Smooth muscle cell (in vitro differentiated cells): Measurements from ENCODE around the gene MYO10. TPM values are rescaled to one million over a fixed set of nuclear protein-coding genes. Genes with fewer than 3 reads are reported as not detected.

Experiments
- DNase-seq: peaks from one replicate; lab custom pipeline; 2025; ENCODE audit not compliant: unreplicated experiment; lab: John Stamatoyannopoulos, UW
- H2AFZ ChIP-seq: fragments of 200-600 bp; sonication (generic); 2 replicates; pipeline ENCODE4 v1.6.0; 2016; ENCODE audit warnings: antibody characterized with exemption, low read depth, mild to moderate bottlenecking
- H3F3A ChIP-seq: fragments of 200-600 bp; sonication (generic); 2 replicates; pipeline ENCODE4 v1.6.0; 2017; ENCODE audit warnings: antibody characterized with exemption, low read depth
- H3K27ac ChIP-seq: fragments of 200-600 bp; sonication (generic); 2 replicates; pipeline ENCODE4 v1.5.1; 2016; ENCODE audit warnings: low read depth, mild to moderate bottlenecking
- H3K27me3 ChIP-seq: fragments of 200-600 bp; sonication (generic); 2 replicates; pipeline ENCODE4 v1.6.1; 2016; ENCODE audit warnings: low read depth, mild to moderate bottlenecking
- H3K36me3 ChIP-seq: fragments of 200-600 bp; sonication (generic); 2 replicates; pipeline ENCODE4 v1.5.1; 2016; ENCODE audit warnings: low read depth
- H3K4me1 ChIP-seq: fragments of 200-600 bp; sonication (generic); 2 replicates; pipeline ENCODE4 v1.5.1; 2016; ENCODE audit warnings: low read depth
- H3K4me2 ChIP-seq: fragments of 200-600 bp; sonication (generic); 2 replicates; pipeline ENCODE4 v1.6.0; 2016; ENCODE audit warnings: mild to moderate bottlenecking
- H3K4me3 ChIP-seq: fragments of 200-600 bp; sonication (generic); 2 replicates; pipeline ENCODE4 v1.5.1; 2016; ENCODE audit warnings: mild to moderate bottlenecking
- H3K79me2 ChIP-seq: fragments of 200-600 bp; sonication (generic); 2 replicates; pipeline ENCODE4 v1.6.0; 2016; ENCODE audit warnings: low read depth, mild to moderate bottlenecking
- H3K9ac ChIP-seq: fragments of 200-600 bp; sonication (generic); 2 replicates; pipeline ENCODE4 v1.6.0; 2016; ENCODE audit warnings: low read depth
- H3K9me3 ChIP-seq: fragments of 200-600 bp; sonication (generic); replicated peaks from 2 replicates; pipeline ENCODE4 v1.5.1; 2016; ENCODE audit warnings: low read depth
- H4K20me1 ChIP-seq: fragments of 200-600 bp; sonication (generic); 2 replicates; pipeline ENCODE4 v1.6.0; 2016; ENCODE audit warnings: low read depth
- WGBS: methylation state at CpG from one replicate; pipeline ENCODE4 v1.1.7; 2016; ENCODE audit warnings: low lambda C conversion rate; 5-methylcytosine and 5-hydroxymethylcytosine counted together
- polyA plus RNA-seq: library from polyadenylated mRNA; unstranded; fragments of >200 nt; fragmentation: Nextera tagmentation; extraction: Ambion mirVana; gene quantifications from 2 replicates; pipeline ENCODE4 v1.2.1, GENCODE V29; 2016
- total RNA-seq: library from RNA; depleted of rRNA; stranded (reverse); fragments of >200 nt; gene quantifications from 2 replicates; pipeline ENCODE4 v1.2.3, GENCODE V29; 2014
- TF ChIP-seq, protein P1 (sequence below): fragments of 200-600 bp; sonication (generic); IDR thresholded peaks from 2 replicates; pipeline ENCODE4 v1.5.1; 2017; ENCODE audit warnings: borderline replicate concordance, mild to moderate bottlenecking, antibody characterized with exemption; ENCODE audit not compliant: insufficient read depth, poor library complexity, severe bottlenecking

Gene MYO10
- total and polyA plus RNA-seq, 2 experiments from 2014 or later: 76.4 to 96.8 TPM

DNA sequence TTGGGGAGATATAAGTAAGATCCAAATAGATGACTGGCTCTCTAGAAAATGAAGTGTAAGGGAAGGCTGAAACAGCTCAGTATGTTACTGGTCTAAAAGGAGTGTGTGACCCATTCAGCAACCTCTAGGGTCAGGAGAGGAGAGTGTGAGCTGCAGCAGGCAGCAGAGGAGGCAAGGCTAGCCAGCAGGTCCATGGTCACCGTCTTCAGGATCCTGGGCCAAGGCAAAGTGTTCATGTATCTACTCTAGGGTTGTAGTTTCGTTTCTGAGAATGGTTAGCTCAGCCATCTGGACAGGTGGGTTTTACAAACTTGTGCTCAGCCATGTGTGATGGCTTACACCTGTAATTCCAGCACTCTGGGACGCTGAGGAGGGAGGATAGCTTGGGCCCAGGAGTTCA lies 13.7 kb downstream of the MYO10 start:
- Histone ChIP-seq H4K20me1 (peaks cover 100% of the 10 kb centered on the region), H3F3A (peaks cover 1% of the 10 kb centered on the region), H3K27me3 (no peaks in the 10 kb centered on the region), H3K36me3 (no peaks in the 10 kb centered on the region), H2AFZ (no peak overlapping the region), H3K4me3 (no peak overlapping the region), H3K9me3 (no peaks in the 10 kb centered on the region), H3K4me1 (no peaks in the 10 kb centered on the region), H3K9ac (no peak overlapping the region), H3K79me2 (peaks cover 98% of the 10 kb centered on the region), H3K4me2 (no peak overlapping the region), H3K27ac (no peak overlapping the region)
- TF ChIP-seq, protein P1, sequence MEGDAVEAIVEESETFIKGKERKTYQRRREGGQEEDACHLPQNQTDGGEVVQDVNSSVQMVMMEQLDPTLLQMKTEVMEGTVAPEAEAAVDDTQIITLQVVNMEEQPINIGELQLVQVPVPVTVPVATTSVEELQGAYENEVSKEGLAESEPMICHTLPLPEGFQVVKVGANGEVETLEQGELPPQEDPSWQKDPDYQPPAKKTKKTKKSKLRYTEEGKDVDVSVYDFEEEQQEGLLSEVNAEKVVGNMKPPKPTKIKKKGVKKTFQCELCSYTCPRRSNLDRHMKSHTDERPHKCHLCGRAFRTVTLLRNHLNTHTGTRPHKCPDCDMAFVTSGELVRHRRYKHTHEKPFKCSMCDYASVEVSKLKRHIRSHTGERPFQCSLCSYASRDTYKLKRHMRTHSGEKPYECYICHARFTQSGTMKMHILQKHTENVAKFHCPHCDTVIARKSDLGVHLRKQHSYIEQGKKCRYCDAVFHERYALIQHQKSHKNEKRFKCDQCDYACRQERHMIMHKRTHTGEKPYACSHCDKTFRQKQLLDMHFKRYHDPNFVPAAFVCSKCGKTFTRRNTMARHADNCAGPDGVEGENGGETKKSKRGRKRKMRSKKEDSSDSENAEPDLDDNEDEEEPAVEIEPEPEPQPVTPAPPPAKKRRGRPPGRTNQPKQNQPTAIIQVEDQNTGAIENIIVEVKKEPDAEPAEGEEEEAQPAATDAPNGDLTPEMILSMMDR: no peak
- no peak for DNase-seq
- WGBS: 91% methylated on average over 3 of the region's 3 CpGs

DNA sequence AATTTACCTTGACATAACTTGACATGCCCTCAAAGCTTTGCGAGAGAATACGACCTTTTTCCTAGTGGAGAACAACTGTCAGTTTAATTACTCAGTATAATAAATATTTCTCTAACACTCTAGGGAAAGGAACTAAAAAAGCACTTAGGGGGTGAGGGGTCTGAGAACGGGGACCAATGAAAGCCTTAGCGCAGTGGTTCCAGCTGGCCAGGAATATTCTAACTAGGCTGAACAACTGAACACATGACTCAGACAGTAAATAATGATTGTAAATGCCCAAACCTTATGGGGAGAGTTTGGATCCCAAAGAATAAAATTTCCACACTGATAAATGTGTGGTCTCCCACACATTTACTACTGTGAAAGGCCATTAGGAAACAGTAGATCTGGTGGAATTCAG lies 14.9 kb downstream of the MYO10 start:
- H3K9me3 ChIP-seq: no peaks in the 10 kb centered on the region
- 96% methylated on average over 4 of the region's 4 CpGs for WGBS
- TF ChIP-seq, protein P1: no peak
- H3F3A ChIP-seq: peaks cover 5% of the 10 kb centered on the region
- H3K27ac ChIP-seq: no peak overlapping the region
- no peak overlapping the region for H3K4me3 ChIP-seq
- no peaks in the 10 kb centered on the region for H3K27me3 ChIP-seq
- H3K9ac ChIP-seq: no peak overlapping the region
- H3K79me2 ChIP-seq: peaks cover 98% of the 10 kb centered on the region
- H4K20me1 ChIP-seq: peaks cover 100% of the 10 kb centered on the region
- H2AFZ ChIP-seq: no peak overlapping the region
- H3K4me2 ChIP-seq: no peak overlapping the region
- peaks cover 7% of the 10 kb centered on the region for H3K4me1 ChIP-seq
- H3K36me3 ChIP-seq: no peaks in the 10 kb centered on the region
- DNase-seq: no peak

DNA sequence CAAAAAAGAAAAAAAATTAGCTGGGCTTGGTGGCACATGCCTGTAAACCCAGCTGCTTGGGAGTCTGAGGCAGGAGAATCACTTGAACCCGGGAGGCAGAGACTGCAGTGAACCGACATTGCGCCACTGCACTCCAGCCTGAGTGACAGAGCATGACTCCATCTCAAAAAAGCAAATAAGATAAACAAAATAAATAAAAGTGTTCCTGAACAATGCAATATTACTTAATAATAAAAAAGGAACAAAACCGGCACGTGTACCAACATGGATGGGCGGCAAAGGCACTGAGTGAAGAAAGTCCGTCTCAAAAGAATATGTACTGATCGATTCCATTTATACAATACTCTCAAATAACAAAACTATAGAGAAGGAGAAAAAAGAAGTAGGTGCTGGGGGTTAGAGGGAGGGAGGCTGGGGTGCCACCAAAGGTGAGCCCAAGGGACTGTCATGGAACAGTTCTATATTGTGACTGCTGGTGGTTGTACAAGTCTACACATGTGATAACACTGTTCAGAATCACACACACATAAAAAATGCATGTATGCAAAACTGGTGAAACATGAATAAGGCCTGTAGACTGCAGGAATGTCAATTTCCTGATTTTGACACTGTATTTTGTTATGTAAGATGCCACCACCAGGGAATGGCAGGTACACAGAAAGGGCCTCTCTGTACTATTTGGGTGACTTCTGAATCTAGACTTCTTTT lies 15.8 kb downstream of the MYO10 start:
- 99% methylated on average over 8 of the region's 8 CpGs for WGBS
- no peak overlapping the region for H2AFZ ChIP-seq

More for the DNA sequence above, 15.8 kb downstream of the MYO10 start:
- Histone ChIP-seq H3K4me3 (no peak overlapping the region), H3K27ac (no peak overlapping the region), H3K36me3 (no peaks in the 10 kb centered on the region), H4K20me1 (peaks cover 100% of the 10 kb centered on the region), H3K79me2 (peaks cover 98% of the 10 kb centered on the region), H3F3A (peaks cover 12% of the 10 kb centered on the region), H3K9ac (no peak overlapping the region), H3K27me3 (no peaks in the 10 kb centered on the region), H3K4me1 (peaks cover 10% of the 10 kb centered on the region), H3K9me3 (no peaks in the 10 kb centered on the region), H3K4me2 (no peak overlapping the region)
- no peak for DNase-seq
- TF ChIP-seq, protein P1: no peak
